Measurements from ENCODE around the gene UQCRC1.

DNA sequence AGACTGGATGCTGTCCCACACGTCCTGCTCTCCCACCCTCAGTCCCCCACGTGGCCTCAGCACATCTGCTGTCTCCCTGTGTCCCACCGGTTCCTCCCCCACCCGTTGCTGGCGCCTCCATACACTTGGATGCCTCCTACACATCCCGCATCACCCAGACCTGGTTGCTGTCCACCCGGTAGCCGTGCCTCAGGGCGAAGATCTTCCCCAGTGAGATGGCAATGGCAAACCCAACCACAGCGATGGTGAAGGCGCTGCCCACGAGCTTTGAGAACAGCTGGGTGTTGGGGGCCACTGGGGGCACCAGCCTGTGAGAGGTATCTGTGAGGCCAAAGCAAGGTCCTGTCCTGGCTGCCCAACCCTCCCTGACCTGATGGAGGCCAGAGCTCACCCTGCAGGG is 21.4 kb upstream of the UQCRC1 start:
- TF ChIP-seq, protein P1, sequence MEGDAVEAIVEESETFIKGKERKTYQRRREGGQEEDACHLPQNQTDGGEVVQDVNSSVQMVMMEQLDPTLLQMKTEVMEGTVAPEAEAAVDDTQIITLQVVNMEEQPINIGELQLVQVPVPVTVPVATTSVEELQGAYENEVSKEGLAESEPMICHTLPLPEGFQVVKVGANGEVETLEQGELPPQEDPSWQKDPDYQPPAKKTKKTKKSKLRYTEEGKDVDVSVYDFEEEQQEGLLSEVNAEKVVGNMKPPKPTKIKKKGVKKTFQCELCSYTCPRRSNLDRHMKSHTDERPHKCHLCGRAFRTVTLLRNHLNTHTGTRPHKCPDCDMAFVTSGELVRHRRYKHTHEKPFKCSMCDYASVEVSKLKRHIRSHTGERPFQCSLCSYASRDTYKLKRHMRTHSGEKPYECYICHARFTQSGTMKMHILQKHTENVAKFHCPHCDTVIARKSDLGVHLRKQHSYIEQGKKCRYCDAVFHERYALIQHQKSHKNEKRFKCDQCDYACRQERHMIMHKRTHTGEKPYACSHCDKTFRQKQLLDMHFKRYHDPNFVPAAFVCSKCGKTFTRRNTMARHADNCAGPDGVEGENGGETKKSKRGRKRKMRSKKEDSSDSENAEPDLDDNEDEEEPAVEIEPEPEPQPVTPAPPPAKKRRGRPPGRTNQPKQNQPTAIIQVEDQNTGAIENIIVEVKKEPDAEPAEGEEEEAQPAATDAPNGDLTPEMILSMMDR (IDR thresholded peaks at IDR 0.05) = no peak
- TF ChIP-seq EZH2 (IDR thresholded peaks at IDR 0.05; ENCODE audit: borderline replicate concordance, insufficient read depth, low read depth, low read length, poor library complexity, severe bottlenecking) = no peak
